Motor neuron (in vitro differentiated cells): ENCODE data around the gene QSOX1. TPM values are rescaled to one million over a fixed set of nuclear protein-coding genes. Genes with fewer than 3 reads are reported as not detected.

Source experiments
- ATAC-seq, 8 experiments: fragments of 200-7000 bp; cut with Tn5 transposase; replicated peaks in 6 of 8; 2 replicates each; pipeline ENCODE4 v1.8.0; 2021; ENCODE audit warnings: mild to moderate bottlenecking in 8 of 8, moderate library complexity in 8 of 8
- H3K27ac ChIP-seq, 2 donors: fragments of 250-450 bp; sonication (Bioruptor Pico); 2 replicates each; pipeline ENCODE4 v1.9.0; 2021; ENCODE audit warnings: antibody characterized with exemption in 2 of 2, mild to moderate bottlenecking in 2 of 2, moderate library complexity in 1 of 2
- H3K4me1 ChIP-seq, 2 donors: fragments of 250-450 bp; sonication (Bioruptor Pico); replicated peaks in 1 of 2; 2 replicates each; pipeline ENCODE4 v1.6.1; 2021; ENCODE audit warnings: antibody characterized with exemption in 2 of 2, mild to moderate bottlenecking in 2 of 2, moderate library complexity in 1 of 2
- H3K4me3 ChIP-seq, 5 donors: fragments of 250-450 bp; sonication (Bioruptor Pico); 2 replicates each; pipeline ENCODE4 v1.9.0; 2021; ENCODE audit warnings: antibody characterized with exemption in 5 of 5, mild to moderate bottlenecking in 5 of 5, moderate library complexity in 4 of 5
- WGBS, 10 experiments: fragments of 450-650 bp; shearing (Covaris generic); methylation state at CpG; one replicate each; pipeline ENCODE4 v1.0.0; 2022; 5-methylcytosine and 5-hydroxymethylcytosine counted together
- in situ Hi-C, 9 experiments: fragments of 400-800 bp; cut with MboI; loops; one replicate each; pipeline ENCODE4 v1.15.0; 2021; ENCODE audit warnings: low sequenced_read_pairs in 9 of 9, low pct_unique_long_range_greater_than_20kb in 2 of 9; ENCODE audit not compliant: unreplicated experiment in 9 of 9
- total RNA-seq, 8 experiments: library from RNA; unstranded; fragments of 300-600 nt; gene quantifications; 2 replicates each; pipeline versions ENCODE4 v1.2.3 to v1.2.4, GENCODE V29; 2022

QSOX1 gene, protein sequence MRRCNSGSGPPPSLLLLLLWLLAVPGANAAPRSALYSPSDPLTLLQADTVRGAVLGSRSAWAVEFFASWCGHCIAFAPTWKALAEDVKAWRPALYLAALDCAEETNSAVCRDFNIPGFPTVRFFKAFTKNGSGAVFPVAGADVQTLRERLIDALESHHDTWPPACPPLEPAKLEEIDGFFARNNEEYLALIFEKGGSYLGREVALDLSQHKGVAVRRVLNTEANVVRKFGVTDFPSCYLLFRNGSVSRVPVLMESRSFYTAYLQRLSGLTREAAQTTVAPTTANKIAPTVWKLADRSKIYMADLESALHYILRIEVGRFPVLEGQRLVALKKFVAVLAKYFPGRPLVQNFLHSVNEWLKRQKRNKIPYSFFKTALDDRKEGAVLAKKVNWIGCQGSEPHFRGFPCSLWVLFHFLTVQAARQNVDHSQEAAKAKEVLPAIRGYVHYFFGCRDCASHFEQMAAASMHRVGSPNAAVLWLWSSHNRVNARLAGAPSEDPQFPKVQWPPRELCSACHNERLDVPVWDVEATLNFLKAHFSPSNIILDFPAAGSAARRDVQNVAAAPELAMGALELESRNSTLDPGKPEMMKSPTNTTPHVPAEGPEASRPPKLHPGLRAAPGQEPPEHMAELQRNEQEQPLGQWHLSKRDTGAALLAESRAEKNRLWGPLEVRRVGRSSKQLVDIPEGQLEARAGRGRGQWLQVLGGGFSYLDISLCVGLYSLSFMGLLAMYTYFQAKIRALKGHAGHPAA
- 100 to 1,000 TPM in 1 of 8 experiments, 10 to 100 TPM in 7; 18.9 to 221 (median 34.7) TPM for total RNA-seq

DNA sequence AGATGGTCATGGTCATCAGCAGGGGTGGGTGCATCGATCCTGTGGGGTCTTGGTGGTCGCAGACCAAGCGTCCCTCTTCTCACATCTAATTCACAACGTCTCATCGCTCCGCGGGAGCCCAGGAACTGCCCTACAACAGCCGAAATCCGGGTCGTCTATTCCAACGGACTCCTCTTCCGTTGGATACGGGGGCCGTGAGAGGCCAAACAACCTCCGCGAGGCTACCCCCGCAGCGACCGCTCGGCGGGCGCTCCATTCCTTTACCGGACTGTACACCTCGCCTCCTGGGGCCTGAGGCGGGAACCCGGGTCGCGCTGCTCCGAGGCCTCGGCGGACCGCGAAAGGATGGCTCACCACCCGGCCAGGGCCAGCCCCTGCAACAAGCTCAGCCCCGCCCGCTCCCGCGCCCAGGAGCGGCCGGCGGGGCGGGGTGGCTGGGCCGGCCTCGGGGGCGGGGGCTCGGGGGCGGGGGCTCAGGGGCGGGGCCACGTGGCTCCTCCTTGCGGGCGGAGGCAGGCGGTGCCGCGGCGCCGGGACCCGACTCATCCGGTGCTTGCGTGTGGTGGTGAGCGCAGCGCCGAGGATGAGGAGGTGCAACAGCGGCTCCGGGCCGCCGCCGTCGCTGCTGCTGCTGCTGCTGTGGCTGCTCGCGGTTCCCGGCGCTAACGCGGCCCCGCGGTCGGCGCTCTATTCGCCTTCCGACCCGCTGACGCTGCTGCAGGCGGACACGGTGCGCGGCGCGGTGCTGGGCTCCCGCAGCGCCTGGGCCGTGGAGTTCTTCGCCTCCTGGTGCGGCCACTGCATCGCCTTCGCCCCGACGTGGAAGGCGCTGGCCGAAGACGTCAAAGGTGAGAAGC is at the start of gene QSOX1:
Gene QSOX1, plus strand, starts transcription at position 545 of the 857 bp plus-strand sequence. Its CDS starts 39 bp downstream, at position 584.
- Histone ChIP-seq H3K4me3 (peak within 1 kb of the TSS; percentile 59 to 89 (median 83)), H3K27ac (peak within 1 kb of the TSS; percentile 85 to 88), H3K4me1 (peaks cover 27 to 30% of the 10 kb centered on the region in 2 donors)
- ATAC-seq = peak; percentile 85 to 90 (median 89)
- WGBS, 10 experiments = 0 to 1% (median 0%) methylated on average over 1 to 37 of the region's 100 CpGs; no CpG with 5 or more reads in 4 of the 10 experiments
- in situ Hi-C loops = loop anchor here in 2 of 9 experiments (25.0 kb wide), 2 partner anchors 92 to 192 kb away; partner anchors contain the start of gene CEP350 (in 1 of the 2)

DNA sequence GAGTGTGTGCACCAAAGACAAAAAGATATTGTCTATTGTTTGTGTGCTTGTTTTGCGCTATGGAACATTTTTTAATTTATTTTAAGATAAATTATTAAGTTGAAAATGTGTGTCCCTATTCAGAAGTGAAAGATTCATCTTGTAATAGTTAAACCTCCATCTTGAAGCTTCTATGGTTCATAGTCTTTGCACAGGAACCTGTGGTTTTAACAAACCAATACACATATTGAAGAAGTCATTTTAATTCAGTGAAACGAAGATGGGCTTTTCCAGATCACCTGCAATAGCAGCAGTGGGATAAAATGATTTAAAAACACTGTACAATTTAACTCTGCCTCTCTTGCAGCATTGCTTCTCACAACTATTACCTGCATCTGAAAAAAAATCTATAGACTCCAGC is 42.6 kb upstream of the QSOX1 start:
- 94 to 100% (median 100%) methylated on average over 1 to 2 of the region's 2 CpGs; no CpG with 5 or more reads in 2 of the 10 experiments for WGBS, 10 experiments
- Histone ChIP-seq H3K4me3 (no peak overlapping the region), H3K4me1 (no peaks in the 10 kb centered on the region), H3K27ac (no peak overlapping the region)
- in situ Hi-C loops = no loop called here
- no peak for ATAC-seq

DNA sequence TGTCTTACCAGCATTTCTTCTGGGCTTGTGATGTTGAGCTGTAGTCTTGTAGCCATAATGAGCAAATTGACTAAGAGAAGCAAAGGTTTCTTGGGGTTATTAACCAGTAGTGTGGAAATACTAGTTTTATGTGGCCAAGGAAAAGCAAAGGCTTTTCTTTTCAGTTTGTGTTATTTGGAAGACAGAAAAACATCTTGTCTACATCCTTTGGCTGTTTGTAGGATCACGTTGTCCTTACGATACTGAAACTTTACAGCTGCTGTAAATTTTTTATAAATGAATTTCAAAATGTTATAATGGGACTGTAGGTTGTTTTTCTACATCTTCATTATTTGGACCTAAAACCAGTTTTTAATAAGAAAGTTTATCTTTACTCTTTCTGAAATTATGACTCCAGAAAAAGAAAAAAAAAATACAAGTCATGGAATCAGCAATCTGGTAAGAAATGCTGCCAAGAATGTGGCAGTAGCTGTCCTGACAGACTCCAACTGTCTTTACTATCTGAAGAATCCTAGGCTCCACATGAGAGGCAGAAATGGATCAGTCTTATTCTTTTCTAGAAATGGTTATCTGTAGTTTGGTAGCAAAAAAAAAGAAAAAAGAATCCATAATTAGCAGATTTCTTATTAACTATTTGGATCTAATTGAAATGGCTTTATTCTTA is 41.6 kb upstream of the QSOX1 start:
- no peak overlapping the region for H3K4me3 ChIP-seq
- H3K4me1 ChIP-seq = no peaks in the 10 kb centered on the region
- no peak for ATAC-seq
- H3K27ac ChIP-seq = no peak overlapping the region
- WGBS, 10 experiments = 75 to 100% (median 97%) methylated on average over 2 of the region's 2 CpGs
- in situ Hi-C loops = no loop called here

DNA sequence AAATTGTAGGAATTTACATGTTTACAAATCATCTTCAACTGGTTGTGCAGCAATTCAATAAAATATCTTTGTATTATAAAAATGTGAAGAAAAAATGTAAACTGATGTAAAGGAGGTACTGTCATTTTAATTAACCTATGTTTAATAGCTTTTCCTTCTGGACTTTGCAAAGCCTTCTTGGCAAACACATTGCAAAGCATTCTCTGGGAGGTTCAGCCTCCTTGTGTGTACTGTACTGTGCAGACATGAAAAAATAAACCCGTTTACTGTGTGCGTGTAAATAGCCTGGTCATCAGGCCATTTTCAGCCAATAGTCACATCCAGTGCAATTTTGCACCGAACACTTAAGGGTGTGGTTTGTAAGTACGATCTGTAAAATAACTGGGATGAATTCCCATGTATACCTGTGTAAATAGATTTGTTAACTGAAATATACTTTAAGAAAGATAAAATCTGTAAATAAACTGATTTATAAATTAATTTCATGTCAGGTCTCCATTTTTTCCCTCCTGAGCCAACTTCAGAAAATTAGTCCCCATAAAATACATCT is 40.2 kb upstream of the QSOX1 start:
- no peak for ATAC-seq
- 90 to 100% (median 97%) methylated on average over 2 to 4 of the region's 4 CpGs; no CpG with 5 or more reads in 2 of the 10 experiments for WGBS, 10 experiments
- Histone ChIP-seq H3K27ac (no peak overlapping the region), H3K4me1 (no peaks in the 10 kb centered on the region), H3K4me3 (no peak overlapping the region)
- in situ Hi-C loops = no loop called here

DNA sequence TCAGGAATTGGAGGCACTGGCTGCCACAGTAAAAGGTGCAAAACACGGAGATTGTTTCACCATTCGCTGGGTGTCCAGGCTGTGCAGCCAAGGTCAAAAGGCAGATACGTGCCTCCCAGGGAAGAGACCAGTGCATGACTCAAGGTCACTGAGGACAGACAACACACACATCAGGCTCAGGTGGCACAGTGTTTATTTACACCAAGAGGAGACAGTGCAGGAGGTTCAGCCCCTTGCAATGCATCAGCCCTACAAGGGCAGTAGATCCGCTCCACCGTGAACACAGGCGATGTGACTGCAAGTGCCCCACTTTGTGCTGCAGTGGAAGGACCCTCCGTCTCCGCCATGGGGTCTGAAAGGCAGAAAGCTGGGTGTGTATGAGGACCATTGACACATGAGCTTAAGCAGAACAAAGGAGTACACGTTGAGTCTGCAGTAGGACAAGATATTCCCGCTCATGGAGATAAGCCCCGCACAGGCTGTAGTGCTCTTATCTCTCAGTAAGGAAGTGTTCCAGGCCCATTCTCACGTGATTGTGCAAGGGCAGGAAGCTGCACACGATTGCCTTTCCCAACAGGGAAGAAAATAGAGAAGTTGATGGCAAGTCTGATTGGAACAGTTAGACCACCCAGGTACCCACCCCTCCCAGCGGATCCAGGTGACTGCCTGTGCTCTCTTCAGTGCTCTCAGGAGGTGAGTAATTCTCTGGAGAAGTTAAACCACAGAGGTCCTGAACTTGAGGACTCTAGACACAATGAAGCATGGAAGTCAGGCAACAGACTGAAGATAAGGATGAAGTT is 37.5 kb upstream of the QSOX1 start:
- Histone ChIP-seq H3K4me1 (no peaks in the 10 kb centered on the region), H3K4me3 (no peak overlapping the region), H3K27ac (no peak overlapping the region)
- 76 to 100% (median 88%) methylated on average over 1 to 13 of the region's 14 CpGs; no CpG with 5 or more reads in 1 of the 10 experiments for WGBS, 10 experiments
- peak in 1 of 8 experiments; percentile 9 for ATAC-seq
- in situ Hi-C loops = no loop called here

DNA sequence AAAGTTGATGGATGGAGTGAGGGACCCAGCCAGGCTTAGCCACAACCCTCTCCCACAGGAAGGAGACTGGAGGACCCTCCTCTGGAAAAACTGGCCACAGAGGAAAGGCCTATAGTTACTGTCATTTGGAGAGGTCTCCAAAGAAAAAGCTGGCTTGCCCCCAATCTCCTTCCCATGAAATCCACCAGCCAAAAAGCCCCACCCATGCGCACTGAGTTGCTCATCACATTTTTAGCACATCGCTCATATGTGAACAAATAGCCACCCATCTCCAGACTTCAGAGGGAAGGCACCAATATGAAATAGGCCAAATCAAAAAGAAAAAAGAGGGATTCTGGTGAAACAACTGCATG is 36.9 kb upstream of the QSOX1 start:
- 30 to 100% (median 88%) methylated on average over 2 of the region's 2 CpGs; no CpG with 5 or more reads in 2 of the 10 experiments for WGBS, 10 experiments
- Histone ChIP-seq H3K27ac (no peak overlapping the region), H3K4me1 (no peaks in the 10 kb centered on the region), H3K4me3 (no peak overlapping the region)
- in situ Hi-C loops = no loop called here
- peak in 2 of 8 experiments; percentile 39 to 65 for ATAC-seq

DNA sequence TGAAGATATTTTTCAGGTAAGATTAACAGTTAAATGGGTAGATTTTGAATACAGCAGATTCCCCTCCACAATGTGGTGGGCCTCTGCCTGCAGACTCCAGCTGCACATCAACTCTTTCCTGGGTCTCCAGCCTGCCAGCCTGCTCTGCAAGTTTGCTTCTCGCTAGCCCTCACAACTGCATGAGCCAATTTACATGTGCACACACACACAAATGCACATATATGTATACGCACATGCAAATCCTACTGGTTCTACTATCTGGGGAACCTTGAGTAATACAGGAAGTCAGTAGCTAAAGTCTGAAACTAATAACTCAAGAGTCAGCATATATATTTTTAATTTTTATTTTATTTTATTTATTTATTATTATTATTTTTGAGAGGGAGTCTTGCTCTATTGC is 34.8 kb upstream of the QSOX1 start:
- no peak overlapping the region for H3K4me3 ChIP-seq
- 0 to 92% (median 51%) methylated on average over 1 to 2 of the region's 2 CpGs; no CpG with 5 or more reads in 2 of the 10 experiments for WGBS, 10 experiments
- ATAC-seq = peak in 4 of 8 experiments; percentile 31 to 96 (median 63)
- H3K4me1 ChIP-seq = no peaks in the 10 kb centered on the region
- no peak overlapping the region for H3K27ac ChIP-seq
- in situ Hi-C loops = no loop called here

DNA sequence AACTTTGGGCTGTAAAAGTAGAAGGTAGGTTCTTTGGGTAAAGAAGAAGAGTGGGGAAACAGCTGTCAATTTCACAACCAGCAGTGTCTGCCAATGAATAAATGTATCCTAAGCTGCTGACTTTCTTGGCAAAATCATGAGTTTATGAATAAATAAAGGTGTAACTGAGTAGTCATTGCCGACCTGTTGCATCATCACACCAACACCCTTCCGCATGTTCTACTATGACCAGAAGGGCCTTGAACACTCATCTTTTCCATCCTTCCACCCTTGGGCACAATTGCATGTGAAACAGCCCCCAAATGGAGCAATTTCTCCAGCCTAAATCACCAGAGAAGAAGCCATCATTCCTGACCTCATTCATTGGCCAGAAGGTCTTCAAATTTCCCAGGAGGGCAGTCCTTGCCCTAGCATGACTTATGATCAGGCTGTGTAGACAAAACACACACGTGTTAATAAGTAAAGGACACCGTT is 31.2 kb upstream of the QSOX1 start:
- Histone ChIP-seq H3K4me1 (no peaks in the 10 kb centered on the region), H3K27ac (no peak overlapping the region), H3K4me3 (no peak overlapping the region)
- WGBS, 10 experiments = 10 to 92% (median 73%) methylated on average over 1 to 4 of the region's 4 CpGs; no CpG with 5 or more reads in 1 of the 10 experiments
- ATAC-seq = peak in 3 of 8 experiments; percentile 9 to 91 (median 88)
- in situ Hi-C loops = no loop called here

DNA sequence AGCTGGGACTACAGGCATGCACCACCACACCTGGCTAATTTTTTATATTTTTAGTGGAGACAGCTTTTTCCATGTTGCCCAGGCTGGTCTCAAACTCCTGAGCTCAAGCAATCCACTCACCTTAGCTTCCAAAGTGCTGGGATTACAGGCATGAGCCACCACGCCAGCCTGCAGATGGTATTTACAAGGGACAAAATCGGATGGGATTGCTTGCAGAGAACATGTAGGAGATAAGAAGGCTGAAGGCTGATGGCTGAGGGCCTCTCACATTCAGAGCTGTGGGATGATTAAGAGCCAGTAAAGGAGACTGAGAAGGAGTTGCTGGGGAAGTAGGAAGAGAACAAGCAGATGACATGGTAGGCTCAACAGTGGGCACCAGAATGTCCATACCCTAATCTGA is 24.0 kb upstream of the QSOX1 start:
- Histone ChIP-seq H3K4me3 (no peak overlapping the region), H3K27ac (no peak overlapping the region), H3K4me1 (no peaks in the 10 kb centered on the region)
- in situ Hi-C loops = no loop called here
- 42 to 100% (median 86%) methylated on average over 1 to 2 of the region's 2 CpGs; no CpG with 5 or more reads in 4 of the 10 experiments for WGBS, 10 experiments
- no peak for ATAC-seq

DNA sequence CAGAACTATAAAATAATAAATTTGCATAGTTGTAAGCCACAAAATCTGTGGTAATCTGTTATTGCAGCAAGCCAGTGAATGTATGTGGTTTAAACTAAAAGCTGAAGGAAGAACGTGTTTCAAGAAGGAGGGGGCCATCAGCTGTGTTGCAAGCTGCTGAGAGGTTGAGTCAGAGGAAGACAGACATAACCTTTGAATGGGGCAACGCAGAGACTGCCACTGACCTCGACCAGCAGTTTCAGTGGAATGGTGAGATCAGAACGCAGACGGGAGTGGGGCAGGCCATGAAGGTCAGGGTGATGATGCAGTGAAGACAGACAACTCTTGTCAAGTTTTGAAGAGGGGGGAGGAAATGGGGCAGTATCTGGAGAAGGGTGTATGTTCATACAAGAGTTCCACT is 23.2 kb upstream of the QSOX1 start:
- no peak for ATAC-seq
- Histone ChIP-seq H3K27ac (no peak overlapping the region), H3K4me3 (no peak overlapping the region), H3K4me1 (no peaks in the 10 kb centered on the region)
- in situ Hi-C loops = no loop called here
- WGBS, 10 experiments = 13 to 93% (median 74%) methylated on average over 2 to 5 of the region's 5 CpGs; no CpG with 5 or more reads in 2 of the 10 experiments

DNA sequence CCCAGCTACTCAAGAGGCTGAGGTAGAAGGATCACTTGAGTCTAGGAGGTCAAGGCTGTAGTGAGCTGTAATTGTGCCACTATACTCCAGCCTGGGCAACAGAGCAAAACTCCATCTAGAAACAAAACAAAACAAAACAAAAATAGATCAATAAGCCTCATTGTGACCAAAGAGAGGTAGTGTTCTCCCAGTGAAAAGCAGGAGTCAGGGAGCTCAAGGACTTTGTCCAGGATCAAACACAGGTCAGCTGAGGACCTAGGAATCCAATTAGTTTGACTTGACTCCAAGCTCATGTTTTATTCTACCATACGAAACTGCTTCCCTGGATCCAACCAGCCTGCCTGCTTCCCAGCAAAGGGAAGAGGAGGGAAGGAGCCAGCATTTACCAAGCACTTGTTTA is 21.5 kb upstream of the QSOX1 start:
- in situ Hi-C loops = no loop called here
- no peak for ATAC-seq
- Histone ChIP-seq H3K27ac (no peak overlapping the region), H3K4me1 (no peaks in the 10 kb centered on the region), H3K4me3 (no peak overlapping the region)
- WGBS, 10 experiments = 50 to 56% (median 50%) methylated on average over 1 of the region's 1 CpG; no CpG with 5 or more reads in 7 of the 10 experiments
